HepG2 (cell line): ENCODE measurements around the gene FOXA3. TPM values are rescaled to one million over a fixed set of nuclear protein-coding genes. Genes with fewer than 3 reads are reported as not detected.

Source experiments
- DMAP1 ChIP-seq: IDR thresholded peaks from 2 replicates; pipeline ENCODE4 v1.6.1; 2016
- ETV6 ChIP-seq: sonication (generic); formaldehyde crosslinking; conservative IDR thresholded peaks from 2 replicates; pipeline ENCODE4 v1.4.0; 2020; ENCODE audit warnings: missing genetic modification reagents
- HNRNPLL ChIP-seq: fragments of 200-400 bp; formaldehyde crosslinking; IDR thresholded peaks from 2 replicates; pipeline ENCODE4 v1.6.1; 2017; ENCODE audit warnings: mild to moderate bottlenecking, low read depth, low read length; ENCODE audit not compliant: poor library complexity, severe bottlenecking
- KLF16 ChIP-seq, 2 experiments: sonication (generic) in 1 of 2; formaldehyde crosslinking in 1 of 2; IDR thresholded peaks; 2 replicates each; pipeline versions ENCODE4 v1.6.1 to v1.8.0; 2016 to 2023; ENCODE audit warnings: missing genetic modification reagents in 2 of 2, missing compliant biosample characterization in 1 of 2
- NCOR1 ChIP-seq: fragments of 200-600 bp; sonication (generic); IDR thresholded peaks from 2 replicates; pipeline ENCODE4 v1.7.0; 2017; ENCODE audit warnings: antibody characterized with exemption, low read length, borderline replicate concordance
- SIN3A ChIP-seq: IDR thresholded peaks from 2 replicates; pipeline ENCODE4 v1.6.1; 2011; ENCODE audit warnings: low read depth, mild to moderate bottlenecking, control low read depth, low read length, borderline replicate concordance
- SNAI1 ChIP-seq: sonication (generic); formaldehyde crosslinking; IDR thresholded peaks from 2 replicates; pipeline ENCODE4 v1.5.0; 2020; ENCODE audit warnings: mild to moderate bottlenecking, missing genetic modification reagents, borderline replicate concordance
- TEAD3 ChIP-seq: optimal IDR thresholded peaks from 2 replicates; pipeline ENCODE3; 2016; ENCODE audit warnings: borderline replicate concordance
- ZBTB7A ChIP-seq: sonication (generic); formaldehyde crosslinking; IDR thresholded peaks from 2 replicates; pipeline ENCODE4 v1.8.0; 2022; ENCODE audit warnings: mild to moderate bottlenecking, missing genetic modification reagents
- ZC3H4 ChIP-seq: sonication (generic); formaldehyde crosslinking; IDR thresholded peaks from 2 replicates; pipeline ENCODE4 v1.4.0; 2020; ENCODE audit warnings: missing genetic modification reagents, borderline replicate concordance
- ZFP37 ChIP-seq: sonication (generic); formaldehyde crosslinking; IDR thresholded peaks from 2 replicates; pipeline ENCODE4 v1.4.0; 2020; ENCODE audit warnings: missing genetic modification reagents, borderline replicate concordance
- ZNF136 ChIP-seq: sonication (generic); formaldehyde crosslinking; IDR thresholded peaks from 2 replicates; pipeline ENCODE4 v1.8.1; 2022; ENCODE audit warnings: low read depth, mild to moderate bottlenecking, moderate library complexity, missing genetic modification reagents
- ZNF282 ChIP-seq: fragments of 450-650 bp; IDR thresholded peaks from 2 replicates; pipeline ENCODE4 v1.6.1; 2018; ENCODE audit not compliant: partially characterized antibody
- ZNF557 ChIP-seq: sonication (generic); formaldehyde crosslinking; IDR thresholded peaks from 2 replicates; pipeline ENCODE4 v1.4.0; 2020; ENCODE audit warnings: missing genetic modification reagents
- ZNF672 ChIP-seq: sonication (generic); formaldehyde crosslinking; IDR thresholded peaks from 2 replicates; pipeline ENCODE4 v1.8.1; 2022; ENCODE audit warnings: missing genetic modification reagents
- ZNF772 ChIP-seq: sonication (generic); formaldehyde crosslinking; IDR thresholded peaks from 2 replicates; pipeline ENCODE4 v1.5.0; 2020; ENCODE audit warnings: mild to moderate bottlenecking, missing genetic modification reagents
- ZSCAN21 ChIP-seq: sonication (generic); formaldehyde crosslinking; IDR thresholded peaks from 2 replicates; pipeline ENCODE4 v1.8.0; 2022; ENCODE audit warnings: mild to moderate bottlenecking, missing genetic modification reagents, moderate library complexity, borderline replicate concordance
- ZSCAN31 ChIP-seq: sonication (generic); formaldehyde crosslinking; IDR thresholded peaks from 2 replicates; pipeline ENCODE4 v1.5.0; 2020; ENCODE audit warnings: low read depth, mild to moderate bottlenecking, missing genetic modification reagents
- ZZZ3 ChIP-seq: sonication (generic); formaldehyde crosslinking; IDR thresholded peaks from 2 replicates; pipeline ENCODE4 v1.4.0; 2020; ENCODE audit warnings: missing genetic modification reagents, mild to moderate bottlenecking, borderline replicate concordance
- polyA plus RNA-seq, 8 experiments: library from polyadenylated mRNA; depleted of rRNA in 3 of 8; stranded (reverse) in 7 of 8; unstranded in 1 of 8; fragments of >200 nt; fragmentation: Illumina TruSeq in 4 of 8; extraction: Trizol in 4 of 8; gene quantifications; 2 replicates each; pipeline versions ENCODE4 v1.2.1 to v1.2.3, GENCODE V29; 2011 to 2016; ENCODE audit warnings: low read depth in 4 of 8, missing spikeins in 1 of 8, mixed read lengths in 1 of 8; ENCODE audit not compliant: insufficient read depth in 1 of 8
- total RNA-seq, 5 experiments: library from RNA; depleted of rRNA; stranded (reverse); fragments of >200 nt; fragmentation: Illumina TruSeq; extraction: Trizol; gene quantifications; 2 replicates each; pipeline ENCODE4 v1.2.3, GENCODE V29; 2016; ENCODE audit warnings: low read depth in 1 of 5
- TF ChIP-seq, protein P1 (sequence below): IDR thresholded peaks from 2 replicates; pipeline ENCODE4 v1.6.1; 2016
- TF ChIP-seq, protein P2 (sequence below): sonication (generic); formaldehyde crosslinking; IDR thresholded peaks from 2 replicates; pipeline ENCODE4 v1.8.1; 2023; ENCODE audit warnings: missing genetic modification reagents, mild to moderate bottlenecking, borderline replicate concordance
- TF ChIP-seq, protein P3 (sequence below): IDR thresholded peaks from 2 replicates; pipeline ENCODE4 v1.6.1; 2016
- TF ChIP-seq, protein P4 (sequence below): sonication (generic); formaldehyde crosslinking; IDR thresholded peaks from 2 replicates; pipeline ENCODE4 v1.5.0; 2020; ENCODE audit warnings: mild to moderate bottlenecking, missing genetic modification reagents
- TF ChIP-seq, protein P5 (sequence below): IDR thresholded peaks from 2 replicates; pipeline ENCODE4 v1.6.1; 2016; ENCODE audit warnings: missing compliant biosample characterization, missing genetic modification reagents, borderline replicate concordance

Gene FOXA3
- total and polyA plus RNA-seq, 2 of the 13 experiments (the other 11 are each of a cell fraction or from before 2014, with no cell fraction given): 29.8 to 47.6 TPM

DNA sequence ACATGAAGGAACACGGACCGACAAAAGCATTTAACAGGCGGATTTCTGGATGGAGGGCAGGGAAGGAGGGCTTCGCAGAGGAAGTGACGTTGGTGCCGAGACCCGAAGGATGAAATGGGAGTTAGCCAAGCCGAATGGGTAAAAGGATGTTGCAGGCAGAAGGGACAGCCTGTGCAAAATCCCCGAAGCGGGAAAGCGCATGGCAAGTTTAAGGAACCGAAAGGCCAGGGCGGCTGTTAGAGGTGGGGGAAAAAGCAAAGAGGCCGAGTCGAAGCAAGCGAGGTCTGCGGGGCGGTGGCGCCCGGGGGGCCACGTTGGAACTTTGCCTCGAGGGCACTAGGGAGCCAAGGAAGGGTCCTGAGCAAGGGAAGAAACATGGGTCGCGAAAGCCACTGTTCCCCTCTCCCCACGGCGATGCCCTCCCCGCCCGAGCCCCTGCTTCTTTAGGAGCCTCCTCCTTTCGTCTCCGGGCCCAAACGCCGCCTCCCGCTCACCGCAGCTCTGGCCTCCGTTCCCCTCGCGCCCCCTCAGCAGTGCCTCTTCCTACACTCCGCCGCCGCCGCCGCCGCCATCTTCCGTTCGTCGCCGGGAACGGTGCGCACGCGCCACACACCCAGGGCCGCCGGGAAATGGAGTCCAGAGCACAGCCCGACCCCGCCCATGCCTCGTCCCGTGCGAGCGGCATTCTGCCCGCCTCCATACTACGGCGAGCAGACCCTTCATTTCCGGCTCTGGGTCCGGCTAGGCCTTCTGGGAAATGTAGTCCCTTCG, 1.4 kb upstream of the FOXA3 start, which contains the start of gene SYMPK (continued):
- TF ChIP-seq, protein P1, sequence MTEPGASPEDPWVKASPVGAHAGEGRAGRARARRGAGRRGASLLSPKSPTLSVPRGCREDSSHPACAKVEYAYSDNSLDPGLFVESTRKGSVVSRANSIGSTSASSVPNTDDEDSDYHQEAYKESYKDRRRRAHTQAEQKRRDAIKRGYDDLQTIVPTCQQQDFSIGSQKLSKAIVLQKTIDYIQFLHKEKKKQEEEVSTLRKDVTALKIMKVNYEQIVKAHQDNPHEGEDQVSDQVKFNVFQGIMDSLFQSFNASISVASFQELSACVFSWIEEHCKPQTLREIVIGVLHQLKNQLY (CRISPR knock-in tag): peak; percentile 53; the same call in 1 of the 2 replicates
- peak; percentile 73 for TF ChIP-seq TEAD3 (CRISPR knock-in tag)
- TF ChIP-seq ZZZ3 (CRISPR knock-in tag): no peak
- TF ChIP-seq ZNF557 (CRISPR knock-in tag): peak; percentile 49; the same call in 1 of the 2 replicates
- TF ChIP-seq DMAP1 (CRISPR knock-in tag): peak; percentile 71; the same call in 1 of the 2 replicates
- TF ChIP-seq ZC3H4 (CRISPR knock-in tag): no peak
- TF ChIP-seq, protein P2, sequence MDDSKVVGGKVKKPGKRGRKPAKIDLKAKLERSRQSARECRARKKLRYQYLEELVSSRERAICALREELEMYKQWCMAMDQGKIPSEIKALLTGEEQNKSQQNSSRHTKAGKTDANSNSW (CRISPR knock-in tag): no peak
- TF ChIP-seq SNAI1 (CRISPR knock-in tag): no peak
- TF ChIP-seq, protein P3, sequence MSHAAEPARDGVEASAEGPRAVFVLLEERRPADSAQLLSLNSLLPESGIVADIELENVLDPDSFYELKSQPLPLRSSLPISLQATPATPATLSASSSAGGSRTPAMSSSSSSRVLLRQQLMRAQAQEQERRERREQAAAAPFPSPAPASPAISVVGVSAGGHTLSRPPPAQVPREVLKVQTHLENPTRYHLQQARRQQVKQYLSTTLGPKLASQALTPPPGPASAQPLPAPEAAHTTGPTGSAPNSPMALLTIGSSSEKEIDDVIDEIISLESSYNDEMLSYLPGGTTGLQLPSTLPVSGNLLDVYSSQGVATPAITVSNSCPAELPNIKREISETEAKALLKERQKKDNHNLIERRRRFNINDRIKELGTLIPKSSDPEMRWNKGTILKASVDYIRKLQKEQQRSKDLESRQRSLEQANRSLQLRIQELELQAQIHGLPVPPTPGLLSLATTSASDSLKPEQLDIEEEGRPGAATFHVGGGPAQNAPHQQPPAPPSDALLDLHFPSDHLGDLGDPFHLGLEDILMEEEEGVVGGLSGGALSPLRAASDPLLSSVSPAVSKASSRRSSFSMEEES: peak; percentile 73
- no peak for TF ChIP-seq ZNF136 (CRISPR knock-in tag)
- TF ChIP-seq ZNF672 (CRISPR knock-in tag): 0 out of 2 replicates have a peak, but pooled peaks have one; percentile 48
- peak in 1 of 2 experiments; percentile 65; a peak in 1 of 4 replicates for TF ChIP-seq KLF16 (CRISPR knock-in tag; IDR thresholded peaks at IDR 0.05)
- no peak for TF ChIP-seq ZFP37
- TF ChIP-seq ZNF772 (CRISPR knock-in tag): peak; percentile 93; the same call in 1 of the 2 replicates
- TF ChIP-seq ZBTB7A: no peak
- TF ChIP-seq ZSCAN31: peak; percentile 90
- TF ChIP-seq HNRNPLL: peak; percentile 69
- TF ChIP-seq NCOR1: no peak
- TF ChIP-seq, protein P4, sequence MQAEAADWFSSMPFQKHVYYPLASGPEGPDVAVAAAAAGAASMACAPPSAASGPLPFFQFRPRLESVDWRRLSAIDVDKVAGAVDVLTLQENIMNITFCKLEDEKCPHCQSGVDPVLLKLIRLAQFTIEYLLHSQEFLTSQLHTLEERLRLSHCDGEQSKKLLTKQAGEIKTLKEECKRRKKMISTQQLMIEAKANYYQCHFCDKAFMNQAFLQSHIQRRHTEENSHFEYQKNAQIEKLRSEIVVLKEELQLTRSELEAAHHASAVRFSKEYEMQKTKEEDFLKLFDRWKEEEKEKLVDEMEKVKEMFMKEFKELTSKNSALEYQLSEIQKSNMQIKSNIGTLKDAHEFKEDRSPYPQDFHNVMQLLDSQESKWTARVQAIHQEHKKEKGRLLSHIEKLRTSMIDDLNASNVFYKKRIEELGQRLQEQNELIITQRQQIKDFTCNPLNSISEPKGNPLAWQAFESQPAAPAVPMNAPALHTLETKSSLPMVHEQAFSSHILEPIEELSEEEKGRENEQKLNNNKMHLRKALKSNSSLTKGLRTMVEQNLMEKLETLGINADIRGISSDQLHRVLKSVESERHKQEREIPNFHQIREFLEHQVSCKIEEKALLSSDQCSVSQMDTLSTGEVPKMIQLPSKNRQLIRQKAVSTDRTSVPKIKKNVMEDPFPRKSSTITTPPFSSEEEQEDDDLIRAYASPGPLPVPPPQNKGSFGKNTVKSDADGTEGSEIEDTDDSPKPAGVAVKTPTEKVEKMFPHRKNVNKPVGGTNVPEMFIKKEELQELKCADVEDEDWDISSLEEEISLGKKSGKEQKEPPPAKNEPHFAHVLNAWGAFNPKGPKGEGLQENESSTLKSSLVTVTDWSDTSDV: 0 out of 2 replicates have a peak, but pooled peaks have one; percentile 67
- TF ChIP-seq ZSCAN21 (CRISPR knock-in tag): no peak; the same call in 1 of the 2 replicates
- TF ChIP-seq SIN3A: no peak
- TF ChIP-seq ZNF282: no peak
- TF ChIP-seq ETV6 (CRISPR knock-in tag): no peak
- TF ChIP-seq, protein P5, sequence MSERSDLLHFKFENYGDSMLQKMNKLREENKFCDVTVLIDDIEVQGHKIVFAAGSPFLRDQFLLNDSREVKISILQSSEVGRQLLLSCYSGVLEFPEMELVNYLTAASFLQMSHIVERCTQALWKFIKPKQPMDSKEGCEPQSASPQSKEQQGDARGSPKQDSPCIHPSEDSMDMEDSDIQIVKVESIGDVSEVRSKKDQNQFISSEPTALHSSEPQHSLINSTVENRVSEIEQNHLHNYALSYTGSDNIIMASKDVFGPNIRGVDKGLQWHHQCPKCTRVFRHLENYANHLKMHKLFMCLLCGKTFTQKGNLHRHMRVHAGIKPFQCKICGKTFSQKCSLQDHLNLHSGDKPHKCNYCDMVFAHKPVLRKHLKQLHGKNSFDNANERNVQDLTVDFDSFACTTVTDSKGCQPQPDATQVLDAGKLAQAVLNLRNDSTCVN: no peak
